Heart left ventricle (tissue), 16 donors: ENCODE data around the gene CAMP. TPM values are rescaled to one million over a fixed set of nuclear protein-coding genes. Genes with fewer than 3 reads are reported as not detected.

Experiments
- ATAC-seq, 4 donors: fragments of 200-7000 bp; cut with Tn5 transposase; one replicate each; pipeline ENCODE4 v1.9.1; 2020 to 2022; ENCODE audit warnings: moderate library complexity in 4 of 4, mild to moderate bottlenecking in 3 of 4, moderate number of reproducible peaks in 1 of 4
- DNase-seq, 5 donors: peaks; one replicate each; pipeline ENCODE4 v3.0.0-alpha.2; 2020
- H3K27ac ChIP-seq, 12 donors: fragments of 200-600 bp; sonication (generic) in 4 of 12; one replicate each; pipeline versions ENCODE4 v1.5.0 to v1.8.0; 2016 to 2022; ENCODE audit warnings: mild to moderate bottlenecking in 2 of 12
- H3K27me3 ChIP-seq, 9 donors: fragments of 200-600 bp; sonication (generic) in 2 of 9; one replicate each; pipeline versions ENCODE4 v1.5.1 to v1.8.0; 2016 to 2022; ENCODE audit warnings: mild to moderate bottlenecking in 3 of 9
- H3K36me3 ChIP-seq, 9 donors: fragments of 200-600 bp; sonication (generic) in 2 of 9; one replicate each; pipeline versions ENCODE4 v1.5.0 to v1.8.0; 2018 to 2022; ENCODE audit warnings: mild to moderate bottlenecking in 2 of 9
- H3K4me1 ChIP-seq, 12 donors: fragments of 200-600 bp; sonication (generic) in 4 of 12; one replicate each; pipeline versions ENCODE4 v1.5.0 to v1.8.0; 2016 to 2022; ENCODE audit warnings: mild to moderate bottlenecking in 3 of 12
- H3K4me3 ChIP-seq, 12 donors: fragments of 200-600 bp; sonication (generic) in 4 of 12; one replicate each; pipeline versions ENCODE4 v1.5.0 to v1.8.0; 2017 to 2022; ENCODE audit warnings: mild to moderate bottlenecking in 9 of 12, moderate library complexity in 4 of 12
- H3K9me3 ChIP-seq, 12 donors: fragments of 200-600 bp; sonication (generic) in 4 of 12; one replicate each; pipeline versions ENCODE4 v1.5.0 to v1.8.0; 2016 to 2022; ENCODE audit warnings: mild to moderate bottlenecking in 1 of 12
- CTCF ChIP-seq, 12 donors: fragments of 200-600 bp; sonication (generic) in 4 of 12; IDR thresholded peaks; one replicate each; pipeline versions ENCODE4 v1.5.0 to v1.8.0; 2018 to 2022; ENCODE audit warnings: antibody characterized with exemption in 12 of 12, mild to moderate bottlenecking in 5 of 12
- POLR2A ChIP-seq, 2 donors: fragments of 450-650 bp; IDR thresholded peaks; one replicate each; pipeline ENCODE4 v1.6.1; 2017; ENCODE audit warnings: antibody characterized with exemption in 2 of 2, mild to moderate bottlenecking in 2 of 2, moderate library complexity in 2 of 2
- WGBS, 4 donors: extraction: QIAGEN DNeasy Blood & Tissue Kit in 2 of 4; methylation state at CpG; one replicate each; pipeline versions ENCODE4 v1.1.5 to v1.1.7; 2013 to 2018; 5-methylcytosine and 5-hydroxymethylcytosine counted together
- intact Hi-C, 10 donors: fragments of 100-400 bp; cut with DNase I; formaldehyde crosslinking; loops; one replicate each; pipeline versions ENCODE4 v1.11.1 to v1.14.2; 2022
- polyA plus RNA-seq, 2 donors: library from polyadenylated mRNA; stranded (reverse); fragments of 200-250 nt; gene quantifications; one replicate each; pipeline ENCODE4 v1.2.3, GENCODE V29; 2013
- total RNA-seq, 9 donors: library from RNA; depleted of rRNA in 2 of 9; stranded (reverse); fragments of >200 nt in 2 of 9; fragmentation: NEBNext Ultra II Directional in 3 of 9; extraction: Animal tissue kit (Norgen Biotek cat#: 25700) in 3 of 9; gene quantifications; one replicate each; pipeline versions ENCODE4 v1.1.0 to v1.2.4, GENCODE V29; 2016 to 2023
- donor health status: ischemic (EF 13 %, LVEDD 7.1; RV severe dilation, severe dysfunction).
- donor health status: healthy with polysubstance abuse.
- donor health status: DM: no; HTN: yes; CAD: no.
- donor health status: DM: no; HTN: no; CAD: no.
- donor health status: ischemic (EF 25% LVEDD 6.9; RV normal size, moderate dysfunction).
- donor health status: ischemic (EF 25% LVEDD 5.7; RV mildly dilated, moderate dysfunction).
- donor health status: healthy.
- donor health status: DM: yes; HTN: yes; CAD: no.
- donor health status: ischemic (EF 35%, LVEDD 5.7; RV mildly dilated, moderate dysfunction).
- donor health status: nonischemic (EF 11% LVEDD 7.7; RV severe dilation, severe dysfunction).
- donor health status: DM: yes; HTN: yes; CAD: no.
- donor health status: PGD.
- donor health status: ischemic (EF 29% LVEDD 5.4; RV normal size, mild dysfunction).
- donor health status: nonischemic (EF 23%, LVEDD 6.1; RV moderate dilation, normal function).

Gene CAMP
- total and polyA plus RNA-seq, 11 donors, result 0.48 to 3.0 (median 1.00) TPM; not detected in 7

GRCh38 chr3:48247401-48247811 is 24.1 kb downstream of the CAMP start:
- peaks cover 0 to 21% (median 0%) of the 10 kb centered on the region in 12 donors for H3K4me1 ChIP-seq
- DNase-seq, result no peak
- H3K27ac ChIP-seq, result peak overlapping the region in 3 of 12 donors; percentile 7 to 71 (median 30)
- intact Hi-C loops, result loop anchor here in 1 of 10 donors (10.0 kb wide), 1 partner anchor 53 kb away; no protein-coding TSS in a partner anchor
- no peaks in the 10 kb centered on the region for H3K27me3 ChIP-seq
- no peaks in the 10 kb centered on the region for H3K9me3 ChIP-seq
- peak in 3 of 4 donors; percentile 46 to 65 (median 52) for ATAC-seq
- H3K4me3 ChIP-seq, result no peak overlapping the region
- 41 to 64% (median 60%) methylated on average over 1 of the region's 1 CpG for WGBS, 4 donors
- no peak for TF ChIP-seq CTCF (IDR thresholded peaks at IDR 0.05)
- H3K36me3 ChIP-seq, result peaks cover 0 to 38% (median 32%) of the 10 kb centered on the region in 9 donors

- ATAC-seq (peak in 1 of 4 donors; percentile 29), DNase-seq (no peak)
- H3K4me3 ChIP-seq, result no peak overlapping the region
- H3K4me1 ChIP-seq, result peaks cover 0 to 16% (median 0%) of the 10 kb centered on the region in 12 donors
- H3K36me3 ChIP-seq, result peaks cover 0 to 41% (median 32%) of the 10 kb centered on the region in 9 donors
- 72 to 87% (median 85%) methylated on average over 4 of the region's 4 CpGs for WGBS, 4 donors
- no peaks in the 10 kb centered on the region for H3K27me3 ChIP-seq
- TF ChIP-seq CTCF (IDR thresholded peaks at IDR 0.05) (no peak), POLR2A (IDR thresholded peaks at IDR 0.05) (no peak)
- H3K9me3 ChIP-seq, result no peaks in the 10 kb centered on the region
- intact Hi-C loops, result loop anchor here in 1 of 10 donors (10.0 kb wide), 1 partner anchor 53 kb away; no protein-coding TSS in a partner anchor
- peak overlapping the region in 2 of 12 donors; percentile 7 to 71 for H3K27ac ChIP-seq
Observed at GRCh38 chr3:48248095-48248850, 25.0 kb downstream of the CAMP start.

GRCh38 chr3:48256557-48256956 is 33.3 kb downstream of the CAMP start:
- no peak for DNase-seq

More at GRCh38 chr3:48256557-48256956, 33.3 kb downstream of the CAMP start:
- intact Hi-C loops, result no loop called here
- H3K4me3 ChIP-seq, result no peak overlapping the region
- H3K9me3 ChIP-seq, result peaks cover 0 to 8% (median 0%) of the 10 kb centered on the region in 12 donors
- no peak overlapping the region for H3K27ac ChIP-seq
- TF ChIP-seq POLR2A (IDR thresholded peaks at IDR 0.05) (no peak), CTCF (IDR thresholded peaks at IDR 0.05) (no peak)
- peaks cover 0 to 33% (median 13%) of the 10 kb centered on the region in 9 donors for H3K36me3 ChIP-seq
- no peak for ATAC-seq
- no peaks in the 10 kb centered on the region for H3K27me3 ChIP-seq
- 92 to 95% (median 92%) methylated on average over 8 of the region's 8 CpGs for WGBS, 4 donors
- peaks cover 0 to 7% (median 0%) of the 10 kb centered on the region in 12 donors for H3K4me1 ChIP-seq
